Measurements from ENCODE around the gene AP2A1. TPM values are rescaled to one million over a fixed set of nuclear protein-coding genes. Genes with fewer than 3 reads are reported as not detected.

The AP2A1 gene
- total RNA-seq, 1 donor from 2014 or later: 168 TPM

DNA sequence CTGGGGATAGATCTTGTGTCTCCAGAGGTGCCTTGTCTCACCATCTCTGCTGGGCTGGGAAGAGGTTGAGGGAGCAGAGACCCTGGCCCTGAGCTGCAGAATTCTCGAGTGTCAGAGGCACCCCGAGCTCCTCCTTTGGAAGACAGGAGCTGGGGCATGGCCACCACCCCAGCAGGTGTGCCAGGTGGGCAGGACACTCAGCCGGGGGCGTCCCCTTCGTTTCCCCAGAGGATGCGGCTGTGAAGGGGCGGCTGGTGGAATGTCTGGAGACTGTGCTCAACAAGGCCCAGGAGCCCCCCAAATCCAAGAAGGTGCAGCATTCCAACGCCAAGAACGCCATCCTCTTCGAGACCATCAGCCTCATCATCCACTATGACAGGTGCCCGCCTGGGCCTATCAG is 31.8 kb downstream of the AP2A1 start:
- Mint-ChIP-seq H3K36me3 (ENCODE audit: low read depth, unreplicated experiment) (peaks cover 37% of the 10 kb centered on the region), H3K27ac (ENCODE audit: unreplicated experiment) (no peak overlapping the region), H3K27me3 (ENCODE audit: low read depth, unreplicated experiment) (no peaks in the 10 kb centered on the region), H3K4me3 (ENCODE audit: unreplicated experiment) (no peak overlapping the region), H3K4me1 (ENCODE audit: low read depth, unreplicated experiment) (peaks cover 2% of the 10 kb centered on the region), H3K9me3 (ENCODE audit: unreplicated experiment) (no peaks in the 10 kb centered on the region)
- no peak for TF ChIP-seq EZH2 (IDR thresholded peaks at IDR 0.05; ENCODE audit: insufficient read depth, low read length)
- TF ChIP-seq, protein P1, sequence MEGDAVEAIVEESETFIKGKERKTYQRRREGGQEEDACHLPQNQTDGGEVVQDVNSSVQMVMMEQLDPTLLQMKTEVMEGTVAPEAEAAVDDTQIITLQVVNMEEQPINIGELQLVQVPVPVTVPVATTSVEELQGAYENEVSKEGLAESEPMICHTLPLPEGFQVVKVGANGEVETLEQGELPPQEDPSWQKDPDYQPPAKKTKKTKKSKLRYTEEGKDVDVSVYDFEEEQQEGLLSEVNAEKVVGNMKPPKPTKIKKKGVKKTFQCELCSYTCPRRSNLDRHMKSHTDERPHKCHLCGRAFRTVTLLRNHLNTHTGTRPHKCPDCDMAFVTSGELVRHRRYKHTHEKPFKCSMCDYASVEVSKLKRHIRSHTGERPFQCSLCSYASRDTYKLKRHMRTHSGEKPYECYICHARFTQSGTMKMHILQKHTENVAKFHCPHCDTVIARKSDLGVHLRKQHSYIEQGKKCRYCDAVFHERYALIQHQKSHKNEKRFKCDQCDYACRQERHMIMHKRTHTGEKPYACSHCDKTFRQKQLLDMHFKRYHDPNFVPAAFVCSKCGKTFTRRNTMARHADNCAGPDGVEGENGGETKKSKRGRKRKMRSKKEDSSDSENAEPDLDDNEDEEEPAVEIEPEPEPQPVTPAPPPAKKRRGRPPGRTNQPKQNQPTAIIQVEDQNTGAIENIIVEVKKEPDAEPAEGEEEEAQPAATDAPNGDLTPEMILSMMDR (IDR thresholded peaks at IDR 0.05; ENCODE audit: insufficient read depth, low read depth, low read length): no peak
- Histone ChIP-seq H3K27me3 (ENCODE audit: insufficient read depth, low read length) (no peaks in the 10 kb centered on the region), H3K27ac (ENCODE audit: low read depth, low read length) (no peak overlapping the region), H3K79me2 (ENCODE audit: insufficient read depth, low read length) (no peaks in the 10 kb centered on the region), H3K4me2 (ENCODE audit: low read length) (no peak overlapping the region), H3K9ac (ENCODE audit: low read length) (no peak overlapping the region), H3K9me3 (ENCODE audit: insufficient read depth, low read depth, low read length) (no peaks in the 10 kb centered on the region), H2AFZ (ENCODE audit: low read depth, low read length) (no peak overlapping the region), H3K36me3 (ENCODE audit: insufficient read depth, low read length) (peaks cover 26% of the 10 kb centered on the region), H4K20me1 (ENCODE audit: insufficient read depth, low read length) (peaks cover 8% of the 10 kb centered on the region), H3K4me3 (ENCODE audit: insufficient read depth, low read depth, low read length) (no peak overlapping the region), H3K4me1 (ENCODE audit: insufficient read depth, low read length) (peaks cover under 1% of the 10 kb centered on the region)
- FAIRE-seq (no peak), DNase-seq (ENCODE audit: low read depth) (no peak)

GRCh38 chr19:49799271-49799797 is 32.5 kb downstream of the AP2A1 start:
- no peak overlapping the region for H3K4me3 Mint-ChIP-seq (ENCODE audit: unreplicated experiment)
- peaks cover 25% of the 10 kb centered on the region for H3K36me3 ChIP-seq (ENCODE audit: insufficient read depth, low read length)

More at GRCh38 chr19:49799271-49799797, 32.5 kb downstream of the AP2A1 start:
- Mint-ChIP-seq H3K27me3 (ENCODE audit: low read depth, unreplicated experiment) (no peaks in the 10 kb centered on the region), H3K36me3 (ENCODE audit: low read depth, unreplicated experiment) (peaks cover 38% of the 10 kb centered on the region), H3K27ac (ENCODE audit: unreplicated experiment) (peak overlapping the region; percentile 7), H3K9me3 (ENCODE audit: unreplicated experiment) (no peaks in the 10 kb centered on the region), H3K4me1 (ENCODE audit: low read depth, unreplicated experiment) (peaks cover 2% of the 10 kb centered on the region)
- Histone ChIP-seq H3K79me2 (ENCODE audit: insufficient read depth, low read length) (no peaks in the 10 kb centered on the region), H3K9me3 (ENCODE audit: insufficient read depth, low read depth, low read length) (no peaks in the 10 kb centered on the region), H3K4me1 (ENCODE audit: insufficient read depth, low read length) (no peaks in the 10 kb centered on the region), H4K20me1 (ENCODE audit: insufficient read depth, low read length) (peaks cover 8% of the 10 kb centered on the region), H3K4me3 (ENCODE audit: insufficient read depth, low read depth, low read length) (no peak overlapping the region), H3K9ac (ENCODE audit: low read length) (no peak overlapping the region), H3K4me2 (ENCODE audit: low read length) (no peak overlapping the region), H2AFZ (ENCODE audit: low read depth, low read length) (no peak overlapping the region), H3K27me3 (ENCODE audit: insufficient read depth, low read length) (no peaks in the 10 kb centered on the region), H3K27ac (ENCODE audit: low read depth, low read length) (no peak overlapping the region)
- TF ChIP-seq EZH2 (IDR thresholded peaks at IDR 0.05; ENCODE audit: insufficient read depth, low read length): no peak
- TF ChIP-seq, protein P1 (IDR thresholded peaks at IDR 0.05; ENCODE audit: insufficient read depth, low read depth, low read length): no peak
- DNase-seq (ENCODE audit: low read depth): no peak
- FAIRE-seq: no peak

All from astrocyte (in vitro differentiated cells and primary cell).